Spleen (tissue), 7 donors: ENCODE results near the gene DHX35.

Source experiments
- CTCF ChIP-seq, 11 experiments: fragments of 200-600 bp in 7 of 11; fragments of 450-650 bp in 4 of 11; sonication (generic) in 4 of 11; IDR thresholded peaks in 8 of 11; conservative IDR thresholded peaks in 3 of 11; 1 replicate in 7 of 11; 2 replicates in 4 of 11; pipeline versions ENCODE4 v1.4.0 to v1.8.0; 2016 to 2021; ENCODE audit warnings: antibody characterized with exemption in 11 of 11, inconsistent platforms in 4 of 11, mild to moderate bottlenecking in 1 of 11
- POLR2AphosphoS5 ChIP-seq, 3 donors: sonication (generic); formaldehyde crosslinking; IDR thresholded peaks; one replicate each; pipeline ENCODE4 v1.5.1; 2017; ENCODE audit warnings: antibody characterized with exemption in 3 of 3
- donor health status: DM: no; HTN: no; CAD: no; lungs with moderate emphysema.
- donor health status: DM: no; HTN: no; CAD: no.
- donor health status: DM: no; HTN: no; CAD: no.

- no peak for TF ChIP-seq CTCF (IDR thresholded peaks at IDR 0.05 in 8 of 11, conservative IDR thresholded peaks at IDR 0.05 in 3 of 11)
- TF ChIP-seq POLR2AphosphoS5 (IDR thresholded peaks at IDR 0.05): no peak
Measured at GRCh38 chr20:39013662-39014109, 51.5 kb downstream of the DHX35 start.
